Calu3 (cell line): Measurements from ENCODE around the gene SNX13. TPM values are rescaled to one million over a fixed set of nuclear protein-coding genes. Genes with fewer than 3 reads are reported as not detected.

Experiments
- BruUV-seq: library from RNA; stranded (reverse); fragments of 400-500 nt; replicated peaks from 2 replicates; lab custom pipeline; 2021; lab: Mats Ljungman, UMichigan
- CTCF ChIA-PET: fragments of 300-600 bp; sonication (Branson Sonifier 250); formaldehyde crosslinking; loops from one replicate; lab custom pipeline; 2022; ENCODE audit warnings: antibody characterized with exemption; lab: Charles Lee
- DNase-seq: peaks from one replicate; pipeline ENCODE4 v3.0.0; 2022
- H3K27ac Mint-ChIP-seq: one replicate; pipeline ENCODE4 v1.8.0; 2022; ENCODE audit warnings: mixed read lengths; ENCODE audit not compliant: unreplicated experiment
- H3K27me3 Mint-ChIP-seq: one replicate; pipeline ENCODE4 v1.8.0; 2022; ENCODE audit warnings: mixed read lengths; ENCODE audit not compliant: unreplicated experiment
- H3K36me3 Mint-ChIP-seq: one replicate; pipeline ENCODE4 v1.8.0; 2022; ENCODE audit warnings: mild to moderate bottlenecking, moderate library complexity, mixed read lengths; ENCODE audit not compliant: insufficient read depth, unreplicated experiment
- H3K4me1 Mint-ChIP-seq: one replicate; pipeline ENCODE4 v1.8.0; 2022; ENCODE audit warnings: mild to moderate bottlenecking, low read depth, mixed read lengths; ENCODE audit not compliant: unreplicated experiment
- H3K4me3 Mint-ChIP-seq: one replicate; pipeline ENCODE4 v1.8.0; 2022; ENCODE audit warnings: mild to moderate bottlenecking, low read depth, moderate library complexity, mixed read lengths; ENCODE audit not compliant: unreplicated experiment
- H3K9me3 Mint-ChIP-seq: one replicate; pipeline ENCODE4 v1.8.0; 2022; ENCODE audit warnings: low read depth, mixed read lengths; ENCODE audit not compliant: unreplicated experiment
- intact Hi-C: fragments of 100-400 bp; cut with micrococcal nuclease; formaldehyde crosslinking; loops from one replicate; pipeline ENCODE4 v1.10.0; 2022; ENCODE audit not compliant: unreplicated experiment
- total RNA-seq: library from RNA; stranded (reverse); gene quantifications from 2 replicates; pipeline ENCODE4 v1.2.3, GENCODE V29; 2022
- TF ChIP-seq, protein P1 (sequence below): fragments of 200-600 bp; IDR thresholded peaks from one replicate; pipeline ENCODE4 v1.8.0; 2022; ENCODE audit warnings: antibody characterized with exemption; ENCODE audit not compliant: unreplicated experiment

The SNX13 gene
- total RNA-seq, 1 experiment from 2014 or later = 71.9 TPM

DNA sequence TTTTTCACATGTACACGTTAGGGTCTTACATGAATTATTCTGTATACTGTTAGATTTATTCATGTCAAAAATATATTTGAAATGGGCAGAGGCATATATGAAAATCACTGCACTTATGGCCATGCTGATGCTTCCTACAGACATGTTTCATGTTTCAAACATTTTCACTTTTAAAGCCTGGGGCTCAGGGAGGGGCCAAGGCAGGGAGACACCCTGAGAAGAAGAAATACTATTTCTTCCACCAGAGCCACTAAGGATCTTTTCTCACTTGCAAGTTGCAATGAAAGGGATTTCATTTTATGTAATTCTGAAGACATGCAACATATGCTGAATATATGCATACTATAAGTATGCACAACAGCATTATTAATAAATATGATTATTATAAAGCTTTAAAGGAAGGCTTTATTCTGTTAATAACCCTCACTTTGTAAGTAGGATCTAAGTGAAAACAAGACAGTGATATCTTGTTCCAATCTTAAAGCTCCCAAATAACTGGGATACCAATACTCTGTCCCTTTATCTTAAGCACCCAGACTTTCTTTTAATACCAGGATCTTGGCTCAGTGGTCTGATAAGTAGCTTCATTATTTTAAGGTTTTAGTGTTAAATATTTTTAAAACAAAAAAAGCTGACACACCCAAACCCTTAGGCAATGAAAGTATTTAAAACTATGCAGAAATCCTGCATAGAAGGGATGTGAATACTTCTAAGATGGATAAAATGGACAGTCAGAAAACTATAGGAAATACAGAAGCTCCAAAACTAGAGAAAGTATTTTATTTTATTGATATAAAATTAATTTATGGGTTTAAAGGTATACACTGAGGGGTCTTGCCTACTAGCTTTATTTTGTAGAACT lies 148.0 kb downstream of the SNX13 start:
- Mint-ChIP-seq H3K4me3 (no peak overlapping the region), H3K9me3 (no peaks in the 10 kb centered on the region), H3K4me1 (no peaks in the 10 kb centered on the region), H3K36me3 (no peaks in the 10 kb centered on the region), H3K27ac (no peak overlapping the region), H3K27me3 (no peaks in the 10 kb centered on the region)
- CTCF ChIA-PET = interaction anchor here (0.5 to 1.3 kb wide), 2 partner anchors 17 to 23 kb away, joined by 4 to 7 read pairs; no protein-coding TSS in a partner anchor
- TF ChIP-seq, protein P1, sequence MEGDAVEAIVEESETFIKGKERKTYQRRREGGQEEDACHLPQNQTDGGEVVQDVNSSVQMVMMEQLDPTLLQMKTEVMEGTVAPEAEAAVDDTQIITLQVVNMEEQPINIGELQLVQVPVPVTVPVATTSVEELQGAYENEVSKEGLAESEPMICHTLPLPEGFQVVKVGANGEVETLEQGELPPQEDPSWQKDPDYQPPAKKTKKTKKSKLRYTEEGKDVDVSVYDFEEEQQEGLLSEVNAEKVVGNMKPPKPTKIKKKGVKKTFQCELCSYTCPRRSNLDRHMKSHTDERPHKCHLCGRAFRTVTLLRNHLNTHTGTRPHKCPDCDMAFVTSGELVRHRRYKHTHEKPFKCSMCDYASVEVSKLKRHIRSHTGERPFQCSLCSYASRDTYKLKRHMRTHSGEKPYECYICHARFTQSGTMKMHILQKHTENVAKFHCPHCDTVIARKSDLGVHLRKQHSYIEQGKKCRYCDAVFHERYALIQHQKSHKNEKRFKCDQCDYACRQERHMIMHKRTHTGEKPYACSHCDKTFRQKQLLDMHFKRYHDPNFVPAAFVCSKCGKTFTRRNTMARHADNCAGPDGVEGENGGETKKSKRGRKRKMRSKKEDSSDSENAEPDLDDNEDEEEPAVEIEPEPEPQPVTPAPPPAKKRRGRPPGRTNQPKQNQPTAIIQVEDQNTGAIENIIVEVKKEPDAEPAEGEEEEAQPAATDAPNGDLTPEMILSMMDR = no peak
- intact Hi-C loops = no loop called here
- no peak for DNase-seq
- BruUV-seq = no TSS peak

DNA sequence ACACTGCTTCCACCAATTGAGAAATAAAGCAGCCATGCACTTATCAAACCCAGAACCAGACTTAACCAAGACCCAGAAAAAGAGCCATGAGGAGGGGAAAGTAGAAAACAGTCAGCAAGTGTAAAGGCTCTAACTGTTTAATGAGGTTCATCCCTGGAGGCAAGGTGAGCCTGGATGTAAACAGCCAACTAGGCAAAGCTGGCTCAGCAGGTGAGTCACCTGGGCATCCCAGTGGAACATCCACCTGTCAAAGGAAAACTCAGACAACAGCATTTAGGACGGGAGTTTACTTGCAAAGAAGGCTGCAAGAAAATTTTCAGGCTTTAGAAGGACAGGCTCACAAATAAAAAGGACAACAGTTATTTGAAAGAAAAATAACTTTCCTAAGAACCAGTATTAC lies 153.0 kb downstream of the SNX13 start:
- DNase-seq = no peak
- CTCF ChIA-PET = interaction anchor here (0.8 kb wide), 1 partner anchor 17 kb away, joined by 3 read pairs; no protein-coding TSS in a partner anchor
- intact Hi-C loops = no loop called here
- Mint-ChIP-seq H3K4me1 (peaks cover 7% of the 10 kb centered on the region), H3K36me3 (peaks cover 7% of the 10 kb centered on the region), H3K27ac (no peak overlapping the region), H3K9me3 (no peaks in the 10 kb centered on the region), H3K4me3 (no peak overlapping the region), H3K27me3 (no peaks in the 10 kb centered on the region)
- TF ChIP-seq, protein P1 = no peak
- BruUV-seq = no TSS peak

DNA sequence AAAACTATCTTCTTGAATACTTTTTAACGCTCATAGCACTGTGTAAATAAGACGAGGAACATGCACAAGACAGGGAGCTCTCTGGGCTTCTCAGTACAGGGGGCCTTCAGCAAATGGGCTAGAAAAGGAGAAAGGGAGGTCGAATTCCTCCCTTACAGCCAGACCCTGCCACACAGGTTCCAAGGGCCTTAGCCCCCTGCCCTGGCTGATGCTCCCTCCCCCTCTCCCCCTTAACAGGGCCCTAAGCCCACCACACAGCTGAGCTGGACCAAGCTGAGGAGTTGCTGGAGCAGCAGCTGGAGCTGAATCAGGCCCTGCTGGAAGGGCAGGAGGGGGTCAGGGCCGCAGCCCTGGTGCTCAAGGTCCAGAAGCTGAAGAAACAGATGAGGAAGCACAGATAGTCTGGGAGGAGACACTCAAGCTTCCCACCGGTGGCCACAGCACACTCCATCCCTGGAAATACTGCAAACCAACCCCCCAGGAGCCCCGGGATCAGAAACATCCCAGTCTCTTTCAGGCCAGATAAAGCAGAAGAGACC lies 153.9 kb downstream of the SNX13 start:
- BruUV-seq = no TSS peak
- TF ChIP-seq, protein P1 = no peak
- Mint-ChIP-seq H3K4me3 (no peak overlapping the region), H3K27ac (no peak overlapping the region), H3K4me1 (peaks cover 16% of the 10 kb centered on the region), H3K9me3 (no peaks in the 10 kb centered on the region), H3K36me3 (peaks cover 7% of the 10 kb centered on the region), H3K27me3 (no peaks in the 10 kb centered on the region)
- intact Hi-C loops = no loop called here
- CTCF ChIA-PET = interaction anchor here (1.3 kb wide), 1 partner anchor 13 kb away, joined by 3 read pairs; no protein-coding TSS in a partner anchor
- no peak for DNase-seq

DNA sequence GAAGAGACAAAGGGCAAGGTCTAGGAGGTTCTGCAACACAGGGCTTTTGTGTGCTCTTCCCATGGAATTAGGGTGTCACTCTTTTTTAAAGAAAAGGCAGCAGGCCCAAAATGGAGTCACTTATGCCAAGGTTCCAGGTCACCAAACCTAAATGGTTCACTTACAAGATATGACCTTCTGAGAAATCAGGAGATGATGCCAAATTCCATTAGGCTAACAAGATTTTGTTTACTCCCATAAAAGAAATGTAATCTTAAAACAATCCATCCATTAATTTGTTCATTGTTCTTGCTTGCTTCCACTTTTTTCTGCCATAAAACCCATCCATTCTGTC lies 158.1 kb downstream of the SNX13 start:
- peaks cover 21% of the 10 kb centered on the region for H3K4me1 Mint-ChIP-seq
- peaks cover 7% of the 10 kb centered on the region for H3K36me3 Mint-ChIP-seq
- no peak overlapping the region for H3K4me3 Mint-ChIP-seq
- BruUV-seq = no TSS peak
- H3K27me3 Mint-ChIP-seq = no peaks in the 10 kb centered on the region
- TF ChIP-seq, protein P1 = no peak
- CTCF ChIA-PET = interaction anchor here (1.7 kb wide), 1 partner anchor 12 kb away, joined by 11 read pairs; no protein-coding TSS in a partner anchor
- H3K9me3 Mint-ChIP-seq = no peaks in the 10 kb centered on the region
- no peak for DNase-seq
- intact Hi-C loops = no loop called here
- peak overlapping the region; percentile 21 for H3K27ac Mint-ChIP-seq
